Esophagus squamous epithelium (tissue), 5 donors: ENCODE results near the gene DAP. TPM values are rescaled to one million over a fixed set of nuclear protein-coding genes. Genes with fewer than 3 reads are reported as not detected.

Source experiments
- DNase-seq: peaks from one replicate; lab custom pipeline; 2025; lab: John Stamatoyannopoulos, UW
- H3K27ac ChIP-seq, 4 donors: fragments of 200-600 bp; sonication (generic); one replicate each; pipeline ENCODE4 v1.5.1; 2016 to 2019; ENCODE audit warnings: mild to moderate bottlenecking in 1 of 4
- H3K27me3 ChIP-seq, 4 donors: fragments of 200-600 bp; sonication (generic); 1 replicate in 3 of 4; 2 replicates in 1 of 4; pipeline versions ENCODE4 v1.5.1 to v1.6.0; 2017 to 2021; ENCODE audit warnings: antibody characterized with exemption in 1 of 4
- H3K36me3 ChIP-seq, 3 donors: fragments of 200-600 bp; sonication (generic); one replicate each; pipeline ENCODE4 v1.5.1; 2016 to 2019
- H3K4me1 ChIP-seq, 3 donors: fragments of 200-600 bp; sonication (generic); one replicate each; pipeline ENCODE4 v1.5.1; 2017 to 2019
- H3K4me3 ChIP-seq, 4 donors: fragments of 200-600 bp; sonication (generic); 1 replicate in 3 of 4; 2 replicates in 1 of 4; pipeline ENCODE4 v1.5.1; 2016 to 2019; ENCODE audit warnings: mild to moderate bottlenecking in 2 of 4, moderate library complexity in 1 of 4
- H3K9me3 ChIP-seq, 3 donors: fragments of 200-600 bp; sonication (generic); one replicate each; pipeline ENCODE4 v1.5.1; 2016 to 2019
- CTCF ChIP-seq, 6 experiments: fragments of 450-650 bp in 4 of 6; fragments of 200-600 bp in 2 of 6; sonication (generic) in 2 of 6; IDR thresholded peaks; one replicate each; pipeline ENCODE4 v1.5.1; 2016 to 2019; ENCODE audit warnings: antibody characterized with exemption in 6 of 6, mild to moderate bottlenecking in 4 of 6, moderate library complexity in 4 of 6
- POLR2A ChIP-seq, 4 donors: fragments of 450-650 bp; IDR thresholded peaks; one replicate each; pipeline ENCODE4 v1.6.1; 2017; ENCODE audit warnings: antibody characterized with exemption in 4 of 4, mild to moderate bottlenecking in 4 of 4, moderate library complexity in 3 of 4
- WGBS, 2 donors: methylation state at CpG; one replicate each; pipeline ENCODE4 v1.1.5; 2018; 5-methylcytosine and 5-hydroxymethylcytosine counted together
- intact Hi-C: fragments of 100-400 bp; cut with DNase I; formaldehyde crosslinking; loops from one replicate; pipeline ENCODE4 v1.15.0; 2022
- total RNA-seq, 4 donors: library from RNA; depleted of rRNA; stranded (reverse); fragments of >200 nt; gene quantifications; one replicate each; pipeline ENCODE4 v1.1.0, GENCODE V29; 2016
- donor health status: DM: yes; HTN: yes; CAD: no.

DAP gene
- total RNA-seq, 4 donors from 2014 or later = 15.7 to 35.5 (median 29.5) TPM

GRCh38 chr5:10704949-10705621 lies 55.9 kb downstream of the DAP start:
- no peaks in the 10 kb centered on the region for H3K27me3 ChIP-seq
- DNase-seq = no peak
- WGBS, 2 donors = 74 to 83% methylated on average over 6 to 8 of the region's 10 CpGs
- H3K27ac ChIP-seq = peak overlapping the region in 3 of 4 donors; percentile 15 to 49 (median 42)
- intact Hi-C loops = no loop called here
- H3K4me3 ChIP-seq = no peak overlapping the region
- H3K36me3 ChIP-seq = peaks cover 0 to 18% (median 0%) of the 10 kb centered on the region in 3 donors
- peaks cover 13 to 45% (median 26%) of the 10 kb centered on the region in 3 donors for H3K4me1 ChIP-seq
- no peak for TF ChIP-seq CTCF (IDR thresholded peaks at IDR 0.05)
- H3K9me3 ChIP-seq = no peaks in the 10 kb centered on the region

- no peaks in the 10 kb centered on the region for H3K9me3 ChIP-seq
- TF ChIP-seq POLR2A (IDR thresholded peaks at IDR 0.05) (no peak), CTCF (IDR thresholded peaks at IDR 0.05) (no peak)
- H3K4me1 ChIP-seq = peaks cover 13 to 45% (median 26%) of the 10 kb centered on the region in 3 donors
- intact Hi-C loops = no loop called here
- H3K27ac ChIP-seq = peak overlapping the region in 1 of 4 donors; percentile 14
- no peak overlapping the region for H3K4me3 ChIP-seq
- WGBS, 2 donors = 28 to 66% methylated on average over 4 of the region's 5 CpGs
- no peak for DNase-seq
- peaks cover 0 to 16% (median 0%) of the 10 kb centered on the region in 3 donors for H3K36me3 ChIP-seq
- no peaks in the 10 kb centered on the region for H3K27me3 ChIP-seq
These were observed 57.4 kb downstream of the DAP start for GRCh38 chr5:10703676-10704075.

- TF ChIP-seq POLR2A (IDR thresholded peaks at IDR 0.05) (no peak), CTCF (IDR thresholded peaks at IDR 0.05) (no peak)
- intact Hi-C loops = no loop called here
- DNase-seq = no peak
These were observed 58.0 kb downstream of the DAP start for GRCh38 chr5:10702911-10703491.

GRCh38 chr5:10702040-10702629 lies 58.9 kb downstream of the DAP start:
- DNase-seq = no peak
- TF ChIP-seq POLR2A (IDR thresholded peaks at IDR 0.05) (no peak), CTCF (IDR thresholded peaks at IDR 0.05) (no peak)
- 75 to 89% methylated on average over 7 to 9 of the region's 9 CpGs for WGBS, 2 donors
- Histone ChIP-seq H3K4me3 (no peak overlapping the region), H3K9me3 (no peaks in the 10 kb centered on the region), H3K36me3 (peaks cover 0 to 15% (median 0%) of the 10 kb centered on the region in 3 donors), H3K27me3 (no peaks in the 10 kb centered on the region), H3K27ac (peak overlapping the region in 1 of 4 donors; percentile 23), H3K4me1 (peaks cover 13 to 45% (median 26%) of the 10 kb centered on the region in 3 donors)
- intact Hi-C loops = no loop called here

More at GRCh38 chr5:10702911-10703491, 58.0 kb downstream of the DAP start:
- peaks cover 13 to 45% (median 26%) of the 10 kb centered on the region in 3 donors for H3K4me1 ChIP-seq
- no peaks in the 10 kb centered on the region for H3K9me3 ChIP-seq
- WGBS, 2 donors = 39 to 60% methylated on average over 4 to 7 of the region's 7 CpGs
- peaks cover 0 to 15% (median 0%) of the 10 kb centered on the region in 3 donors for H3K36me3 ChIP-seq
- H3K4me3 ChIP-seq = no peak overlapping the region
- no peak overlapping the region for H3K27ac ChIP-seq
- no peaks in the 10 kb centered on the region for H3K27me3 ChIP-seq

DNA sequence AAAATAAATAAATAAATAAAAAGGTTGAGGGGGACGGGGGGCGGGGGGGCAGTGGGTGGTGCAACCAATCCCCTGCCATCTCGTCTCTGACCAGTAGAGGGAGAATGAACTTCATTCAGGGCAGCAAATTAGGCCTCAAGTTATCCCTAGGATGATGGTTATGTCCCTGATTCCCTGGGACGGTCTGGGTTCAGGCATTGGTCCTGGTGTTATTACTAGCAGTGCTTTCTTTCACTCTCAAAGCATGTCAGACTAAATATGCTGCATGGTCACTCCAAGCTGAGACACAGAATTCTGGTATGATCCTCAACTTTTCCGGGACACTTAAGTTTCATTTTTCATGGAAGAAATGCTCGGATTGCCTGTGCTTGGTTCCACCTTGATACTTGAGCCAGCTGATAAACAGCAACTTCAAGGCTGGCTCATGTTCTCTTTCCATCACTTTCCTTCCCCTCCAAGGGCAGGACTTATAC lies 59.4 kb downstream of the DAP start:
- Histone ChIP-seq H3K36me3 (peaks cover 0 to 15% (median 0%) of the 10 kb centered on the region in 3 donors), H3K4me3 (no peak overlapping the region), H3K4me1 (peaks cover 13 to 45% (median 26%) of the 10 kb centered on the region in 3 donors), H3K9me3 (no peaks in the 10 kb centered on the region), H3K27ac (peak overlapping the region in 1 of 4 donors; percentile 23), H3K27me3 (no peaks in the 10 kb centered on the region)
- intact Hi-C loops = no loop called here
- 26 to 53% methylated on average over 5 to 6 of the region's 6 CpGs for WGBS, 2 donors
- TF ChIP-seq POLR2A (IDR thresholded peaks at IDR 0.05) (no peak), CTCF (IDR thresholded peaks at IDR 0.05) (peak; percentile 7 to 79 (median 28))
- no peak for DNase-seq
